Transverse colon (tissue), 4 donors: Measurements from ENCODE around the gene ARHGAP8.

Source experiments
- CTCF ChIP-seq, 5 experiments: fragments of 200-600 bp in 3 of 5; fragments of 450-650 bp in 2 of 5; sonication (generic) in 3 of 5; IDR thresholded peaks; 1 replicate in 2 of 5; 2 replicates in 3 of 5; pipeline ENCODE4 v1.5.1; 2016 to 2017; ENCODE audit warnings: antibody characterized with exemption in 5 of 5, inconsistent platforms in 3 of 5, mild to moderate bottlenecking in 2 of 5, moderate library complexity in 1 of 5
- POLR2A ChIP-seq: fragments of 450-650 bp; IDR thresholded peaks from one replicate; pipeline ENCODE4 v1.6.1; 2016; ENCODE audit warnings: antibody characterized with exemption, mild to moderate bottlenecking, moderate library complexity
- POLR2AphosphoS5 ChIP-seq, 3 donors: sonication (generic); formaldehyde crosslinking; IDR thresholded peaks; one replicate each; pipeline ENCODE4 v1.6.1; 2016; ENCODE audit warnings: antibody characterized with exemption in 3 of 3

- TF ChIP-seq CTCF (IDR thresholded peaks at IDR 0.05) = no peak
- no peak for TF ChIP-seq POLR2AphosphoS5 (IDR thresholded peaks at IDR 0.05)
- no peak for TF ChIP-seq POLR2A
Observed at GRCh38 chr22:44865193-44866057, 113.0 kb downstream of the ARHGAP8 start.
